HEK293T (cell line): ENCODE data around the gene UVRAG.
A peak's percentile ranks its signal among the peaks of the same experiment; 100 is the strongest.

Experiments
- BHLHE40 ChIP-seq: fragments of 450-650 bp; IDR thresholded peaks from 2 replicates; pipeline ENCODE4 v1.6.1; 2016; ENCODE audit warnings: mild to moderate bottlenecking, moderate library complexity, borderline replicate concordance
- CTBP1 ChIP-seq: fragments of 450-650 bp; IDR thresholded peaks from 2 replicates; pipeline ENCODE4 v1.6.1; 2016; ENCODE audit warnings: borderline replicate concordance
- ELF4 ChIP-seq: fragments of 450-650 bp; IDR thresholded peaks from 2 replicates; pipeline ENCODE4 v1.6.1; 2017; ENCODE audit warnings: antibody characterized with exemption
- FOXA1 ChIP-seq: fragments of 450-650 bp; IDR thresholded peaks from 2 replicates; pipeline ENCODE4 v1.6.1; 2016; ENCODE audit warnings: mild to moderate bottlenecking
- FOXK2 ChIP-seq: fragments of 450-650 bp; IDR thresholded peaks from 2 replicates; pipeline ENCODE4 v1.6.1; 2016; ENCODE audit warnings: mild to moderate bottlenecking
- FOXM1 ChIP-seq: fragments of 450-650 bp; IDR thresholded peaks from 2 replicates; pipeline ENCODE4 v1.6.1; 2017; ENCODE audit warnings: mild to moderate bottlenecking, borderline replicate concordance
- HDGF ChIP-seq: fragments of 450-650 bp; IDR thresholded peaks from 2 replicates; pipeline ENCODE4 v1.6.1; 2017; ENCODE audit warnings: antibody characterized with exemption, borderline replicate concordance
- NFRKB ChIP-seq: fragments of 450-650 bp; IDR thresholded peaks from 2 replicates; pipeline ENCODE4 v1.6.1; 2016; ENCODE audit warnings: mild to moderate bottlenecking, moderate library complexity
- SP1 ChIP-seq: fragments of 450-650 bp; IDR thresholded peaks from 2 replicates; pipeline ENCODE4 v1.6.1; 2017
- SUZ12 ChIP-seq: fragments of 450-650 bp; IDR thresholded peaks from 2 replicates; pipeline ENCODE4 v1.6.1; 2016; ENCODE audit warnings: mild to moderate bottlenecking
- TARDBP ChIP-seq: fragments of 450-650 bp; IDR thresholded peaks from 2 replicates; pipeline ENCODE4 v1.6.1; 2016
- ZNF384 ChIP-seq: fragments of 450-650 bp; IDR thresholded peaks from 2 replicates; pipeline ENCODE4 v1.6.1; 2016
- TF ChIP-seq, protein P1 (sequence below): fragments of 450-650 bp; IDR thresholded peaks from 2 replicates; pipeline ENCODE4 v1.6.1; 2016

DNA sequence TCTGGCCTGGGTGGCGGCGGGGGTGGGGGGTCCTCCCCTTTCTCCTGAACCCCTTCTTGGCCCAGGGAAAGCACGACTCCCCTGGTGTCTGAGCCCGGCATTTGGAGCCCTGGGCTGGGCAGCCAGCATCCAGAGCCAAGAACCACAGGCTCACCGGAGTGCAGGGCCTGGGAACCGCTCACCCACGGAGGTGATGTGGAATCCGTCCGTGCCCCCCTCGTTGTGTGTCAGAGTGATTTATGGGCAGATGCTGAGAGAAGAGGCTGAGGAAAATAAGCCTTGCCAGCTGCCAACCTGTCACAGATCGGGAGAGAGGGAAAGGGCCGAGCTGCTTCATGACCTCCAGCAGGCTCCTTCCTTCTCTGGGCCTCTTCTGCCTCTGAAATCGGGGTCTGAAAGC lies 357.6 kb downstream of the UVRAG start:
- TF ChIP-seq BHLHE40 (no peak), FOXK2 (no peak), SUZ12 (no peak), CTBP1 (no peak), FOXM1 (no peak), FOXA1 (no peak), ZNF384 (no peak), TARDBP (no peak), SP1 (no peak), ELF4 (no peak), HDGF (no peak), NFRKB (no peak)
- TF ChIP-seq, protein P1, sequence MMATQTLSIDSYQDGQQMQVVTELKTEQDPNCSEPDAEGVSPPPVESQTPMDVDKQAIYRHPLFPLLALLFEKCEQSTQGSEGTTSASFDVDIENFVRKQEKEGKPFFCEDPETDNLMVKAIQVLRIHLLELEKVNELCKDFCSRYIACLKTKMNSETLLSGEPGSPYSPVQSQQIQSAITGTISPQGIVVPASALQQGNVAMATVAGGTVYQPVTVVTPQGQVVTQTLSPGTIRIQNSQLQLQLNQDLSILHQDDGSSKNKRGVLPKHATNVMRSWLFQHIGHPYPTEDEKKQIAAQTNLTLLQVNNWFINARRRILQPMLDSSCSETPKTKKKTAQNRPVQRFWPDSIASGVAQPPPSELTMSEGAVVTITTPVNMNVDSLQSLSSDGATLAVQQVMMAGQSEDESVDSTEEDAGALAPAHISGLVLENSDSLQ: peak; percentile 37; the same call in 1 of the 2 replicates
